Measurements from ENCODE around the gene MAP1B.

DNA sequence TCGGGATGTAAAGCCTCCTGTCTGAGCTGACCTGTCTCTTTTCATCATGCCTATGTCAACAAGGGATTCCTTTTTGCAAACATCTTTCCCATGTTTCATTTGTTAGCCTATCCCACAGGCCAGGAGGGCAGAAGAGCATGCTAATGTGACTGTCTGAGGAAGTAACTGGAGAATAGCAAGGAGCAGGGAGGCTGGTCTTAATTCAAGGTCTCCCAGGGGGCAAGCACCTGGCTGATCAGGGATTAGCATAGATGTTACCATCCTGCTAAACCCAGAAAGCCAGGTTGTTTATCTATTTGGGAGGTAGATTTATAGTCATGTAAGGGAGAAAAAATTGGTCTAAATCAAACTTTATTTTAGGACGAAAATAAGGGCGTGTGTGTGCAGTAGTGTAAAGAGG is 36.7 kb upstream of the MAP1B start:
- TF ChIP-seq, protein P1, sequence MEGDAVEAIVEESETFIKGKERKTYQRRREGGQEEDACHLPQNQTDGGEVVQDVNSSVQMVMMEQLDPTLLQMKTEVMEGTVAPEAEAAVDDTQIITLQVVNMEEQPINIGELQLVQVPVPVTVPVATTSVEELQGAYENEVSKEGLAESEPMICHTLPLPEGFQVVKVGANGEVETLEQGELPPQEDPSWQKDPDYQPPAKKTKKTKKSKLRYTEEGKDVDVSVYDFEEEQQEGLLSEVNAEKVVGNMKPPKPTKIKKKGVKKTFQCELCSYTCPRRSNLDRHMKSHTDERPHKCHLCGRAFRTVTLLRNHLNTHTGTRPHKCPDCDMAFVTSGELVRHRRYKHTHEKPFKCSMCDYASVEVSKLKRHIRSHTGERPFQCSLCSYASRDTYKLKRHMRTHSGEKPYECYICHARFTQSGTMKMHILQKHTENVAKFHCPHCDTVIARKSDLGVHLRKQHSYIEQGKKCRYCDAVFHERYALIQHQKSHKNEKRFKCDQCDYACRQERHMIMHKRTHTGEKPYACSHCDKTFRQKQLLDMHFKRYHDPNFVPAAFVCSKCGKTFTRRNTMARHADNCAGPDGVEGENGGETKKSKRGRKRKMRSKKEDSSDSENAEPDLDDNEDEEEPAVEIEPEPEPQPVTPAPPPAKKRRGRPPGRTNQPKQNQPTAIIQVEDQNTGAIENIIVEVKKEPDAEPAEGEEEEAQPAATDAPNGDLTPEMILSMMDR (IDR thresholded peaks at IDR 0.05) = no peak
- TF ChIP-seq EZH2phosphoT487 (IDR thresholded peaks at IDR 0.05) (no peak), EZH2 (IDR thresholded peaks at IDR 0.05) (no peak)
